COLO829 (cell line): ENCODE results near the gene SETD3.
A peak's percentile ranks its signal among the peaks of the same experiment; 100 is the strongest.

Experiments used
- DNase-seq: peaks from one replicate; pipeline ENCODE4 v3.0.0; 2012; ENCODE audit warnings: low spot score

SETD3 gene

DNA sequence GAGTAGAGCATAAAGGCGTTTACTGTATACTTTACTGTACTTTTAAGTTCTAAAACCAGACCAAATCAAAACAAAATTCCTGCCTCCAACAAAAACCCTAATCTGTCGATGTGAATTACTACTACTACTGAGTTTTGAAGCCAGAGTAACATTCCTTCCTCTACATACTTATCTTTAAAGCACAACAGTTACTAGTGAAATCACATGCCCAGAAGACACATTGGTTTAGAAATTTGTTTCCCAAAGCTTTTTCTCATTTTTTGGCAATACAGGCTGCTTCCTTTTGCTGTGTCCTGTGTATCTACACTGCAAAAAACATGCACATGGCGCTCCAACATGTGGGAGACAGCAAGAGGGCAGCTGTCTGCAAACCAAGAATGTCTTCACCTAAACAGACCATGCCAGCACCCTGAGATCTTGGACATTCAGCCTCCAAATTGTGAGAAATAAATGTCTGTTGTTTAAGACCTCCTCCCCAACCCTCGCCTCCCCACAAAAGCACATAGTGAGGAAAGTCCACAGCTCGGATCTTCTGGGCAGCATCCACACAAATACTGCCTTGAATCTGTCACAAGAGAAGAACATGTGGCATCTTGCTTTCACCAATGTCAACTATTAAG lies 21.1 kb downstream of the SETD3 start:
- DNase-seq = no peak

- no peak for DNase-seq
These were observed 26.4 kb downstream of the SETD3 start for GRCh38 chr14:99454246-99454645.

- no peak for DNase-seq
These were observed 27.7 kb downstream of the SETD3 start for GRCh38 chr14:99452968-99453367.

DNA sequence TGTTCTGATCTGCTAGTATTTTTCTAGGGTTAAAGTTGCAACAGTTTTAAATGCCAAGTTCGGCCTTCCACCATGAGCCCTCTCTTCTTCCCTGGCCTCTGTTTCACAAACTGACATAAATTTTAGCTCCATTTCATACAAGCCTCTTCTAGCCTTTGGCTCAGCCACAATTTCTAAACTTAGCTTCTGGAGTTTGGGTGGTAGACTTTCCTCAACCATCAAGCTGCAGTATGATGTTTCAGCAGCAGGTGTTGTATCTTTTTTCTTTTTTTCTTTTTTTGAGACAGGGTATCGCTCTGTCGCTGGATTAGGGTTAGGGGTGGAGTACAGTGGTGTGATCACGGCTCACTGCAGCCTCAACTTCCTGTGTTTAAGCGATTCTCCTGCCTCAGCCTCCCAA lies 29.4 kb downstream of the SETD3 start:
- no peak for DNase-seq

- DNase-seq = no peak
These were observed 30.4 kb downstream of the SETD3 start for GRCh38 chr14:99450266-99450665.

DNA sequence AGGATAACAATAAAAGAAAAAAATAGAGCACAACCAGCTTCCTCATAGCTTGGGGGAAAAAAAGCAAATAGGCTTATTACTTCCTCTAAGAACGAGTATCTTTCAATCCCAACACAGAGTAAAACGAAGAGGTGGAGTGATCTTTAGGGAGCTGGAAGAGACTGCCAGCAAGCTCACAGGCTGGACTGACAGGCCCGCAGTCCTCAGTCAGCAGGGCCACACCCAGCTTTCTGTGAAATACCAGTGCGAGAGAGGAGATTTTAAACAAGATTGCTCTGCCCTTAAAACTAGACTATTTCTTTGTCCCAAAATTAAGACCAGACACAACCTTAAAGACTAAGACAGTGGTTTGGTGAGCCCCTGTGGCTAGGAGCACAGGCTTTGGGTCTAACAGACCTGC lies 32.9 kb downstream of the SETD3 start:
- no peak for DNase-seq

DNA sequence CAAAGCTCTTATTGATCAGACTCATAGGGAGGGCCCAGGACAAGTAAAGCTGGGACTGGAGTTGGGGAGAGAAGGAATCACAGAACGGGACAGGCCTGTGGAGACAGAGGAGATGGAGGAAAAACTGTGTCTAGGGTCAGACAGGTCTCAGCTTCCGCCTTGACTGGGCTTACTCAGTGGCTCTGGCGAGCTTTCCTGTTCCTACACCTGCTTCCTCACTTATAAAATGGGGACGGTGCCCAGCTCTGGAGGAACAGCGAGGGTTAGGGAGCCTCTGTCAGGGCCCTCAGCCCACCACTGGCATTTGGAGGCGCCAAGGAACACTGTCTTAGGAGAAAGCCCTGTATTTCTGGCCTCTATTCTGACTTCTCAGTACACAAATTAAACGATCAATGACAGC lies 34.7 kb downstream of the SETD3 start:
- DNase-seq = no peak

DNA sequence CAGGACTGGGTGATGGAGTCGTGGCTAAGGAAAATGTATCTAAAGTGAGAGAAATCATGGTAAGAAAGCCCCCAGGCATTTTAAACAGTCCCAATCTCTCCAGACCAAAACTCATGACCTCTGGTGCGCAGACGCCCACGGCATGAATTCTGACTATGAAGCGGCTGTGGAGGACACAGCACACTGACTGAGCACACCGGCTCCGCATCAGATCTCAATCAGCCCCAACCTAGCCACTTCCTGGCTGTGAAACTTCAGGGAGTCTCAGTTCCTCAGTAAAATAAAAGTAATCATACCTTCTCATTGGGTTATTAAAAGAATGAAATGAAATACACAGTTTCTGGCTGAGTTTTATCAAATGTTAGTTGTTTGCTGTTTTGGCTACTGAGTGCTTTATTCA lies 38.7 kb downstream of the SETD3 start:
- no peak for DNase-seq

DNA sequence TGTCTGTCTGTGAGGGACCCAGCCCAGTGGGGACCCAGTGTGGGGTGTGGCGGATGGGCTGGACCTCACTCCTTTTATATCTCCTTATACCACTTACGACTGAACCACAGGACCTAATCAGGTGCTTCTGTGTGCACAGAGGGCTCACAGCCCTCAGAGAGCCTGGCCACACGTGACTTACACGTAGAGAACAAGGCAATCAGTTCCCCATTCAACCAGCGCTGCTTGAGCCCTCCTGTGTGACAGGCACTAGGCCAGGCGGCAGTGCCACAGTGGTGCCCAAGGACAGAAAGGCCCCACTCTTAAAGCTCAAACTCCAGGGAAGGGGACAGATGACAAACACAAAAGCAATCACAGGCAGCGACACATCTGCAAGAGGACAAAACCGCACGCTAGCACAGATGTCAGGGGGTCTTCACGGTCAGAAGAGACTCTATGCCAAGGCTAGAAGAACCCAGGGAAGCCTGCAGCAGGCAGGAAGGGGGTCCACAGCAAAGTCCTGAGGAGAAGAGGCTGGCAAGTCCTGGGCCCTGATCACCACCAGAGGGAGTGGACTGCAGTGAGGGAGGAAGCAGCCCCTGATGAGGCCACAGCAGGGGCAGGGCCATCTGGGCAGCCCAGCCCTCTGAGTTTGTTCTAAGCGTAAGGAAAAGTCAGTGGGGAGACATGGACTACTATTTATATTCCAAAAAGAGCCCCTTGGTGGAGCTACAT lies 39.3 kb downstream of the SETD3 start:
- DNase-seq = no peak

GRCh38 chr14:99440278-99440677 lies 40.4 kb downstream of the SETD3 start:
- DNase-seq = no peak

GRCh38 chr14:99437706-99438105 lies 43.0 kb downstream of the SETD3 start:
- no peak for DNase-seq

DNA sequence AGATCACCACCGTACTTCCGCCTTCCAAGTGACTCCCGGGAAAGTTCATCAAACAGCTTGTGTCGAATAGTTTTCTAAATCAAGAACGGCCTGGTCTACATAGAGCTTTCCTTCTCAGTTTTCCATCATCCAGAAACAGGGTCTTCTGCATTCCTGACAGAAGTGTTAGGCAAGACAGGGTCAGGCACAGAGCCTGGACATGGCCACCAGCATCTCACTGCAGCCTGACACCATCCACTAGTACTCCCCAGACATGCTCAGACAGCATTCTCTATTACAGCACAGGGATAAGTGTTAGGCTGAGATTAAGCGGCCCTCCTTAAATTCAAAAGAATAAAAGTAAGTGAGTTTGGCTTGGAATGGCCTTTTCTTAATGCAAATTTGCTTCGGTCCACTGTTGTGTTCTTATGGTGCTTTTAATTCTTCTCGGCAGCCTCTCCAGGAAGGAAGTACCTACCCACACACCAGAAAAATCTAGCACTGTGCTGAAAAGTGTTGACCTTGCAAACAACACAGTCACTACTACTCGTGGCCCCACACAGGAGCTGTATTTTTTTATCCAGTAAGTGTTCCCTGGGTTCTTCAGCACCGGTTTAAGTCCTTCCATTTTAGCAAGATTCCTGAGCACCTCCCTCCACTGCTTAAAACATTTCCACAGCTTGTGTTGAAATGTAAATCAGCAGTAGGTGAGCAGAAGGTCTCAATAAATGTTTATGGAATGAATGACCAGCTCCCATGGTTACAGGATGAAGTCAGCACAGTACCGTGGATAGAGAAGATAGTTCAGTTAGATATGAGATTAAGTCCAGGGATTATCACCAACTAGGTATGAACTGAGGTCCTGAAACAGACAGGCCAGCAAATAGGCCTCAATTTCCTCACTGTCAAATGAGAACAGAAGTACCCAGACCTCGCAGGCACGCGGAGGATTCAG lies 44.1 kb downstream of the SETD3 start:
- no peak for DNase-seq

DNA sequence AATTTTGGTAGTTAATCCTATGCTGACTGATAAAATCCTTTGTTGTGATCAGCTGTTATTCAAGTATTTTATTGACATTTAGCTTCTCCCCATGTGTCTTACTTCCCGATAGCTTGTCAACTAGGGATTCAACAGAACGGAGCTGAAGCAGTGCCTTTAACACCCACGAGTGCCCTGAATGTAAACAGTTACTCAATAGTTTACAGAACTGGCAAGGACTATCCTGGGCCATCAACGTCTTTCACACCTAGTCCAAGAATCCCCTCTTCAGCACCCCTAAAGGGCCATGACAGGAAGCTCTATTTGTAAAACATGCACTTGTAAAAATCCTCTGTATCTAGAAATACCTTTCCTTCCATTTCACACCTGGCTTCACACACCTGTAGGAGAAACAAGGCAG lies 45.3 kb downstream of the SETD3 start:
- DNase-seq = no peak

DNA sequence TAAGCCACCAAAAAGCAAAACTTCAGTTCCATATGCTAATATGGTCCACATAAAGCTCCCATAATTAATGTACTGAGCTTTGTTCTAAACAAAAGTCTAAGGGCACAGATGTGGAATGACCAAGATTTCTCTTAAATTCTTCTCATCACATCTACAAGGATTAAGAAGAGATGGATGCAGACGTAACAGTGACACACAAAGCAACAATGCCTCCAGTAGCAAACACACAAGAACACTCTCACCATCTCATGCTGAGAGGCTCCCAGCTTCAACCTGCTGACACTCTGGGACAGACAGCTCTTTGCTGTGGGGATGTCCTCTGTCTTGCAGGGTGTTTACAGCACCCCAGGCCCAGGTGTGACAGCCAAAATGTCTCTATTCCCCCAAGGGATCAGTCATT lies 48.2 kb downstream of the SETD3 start:
- DNase-seq = no peak

DNA sequence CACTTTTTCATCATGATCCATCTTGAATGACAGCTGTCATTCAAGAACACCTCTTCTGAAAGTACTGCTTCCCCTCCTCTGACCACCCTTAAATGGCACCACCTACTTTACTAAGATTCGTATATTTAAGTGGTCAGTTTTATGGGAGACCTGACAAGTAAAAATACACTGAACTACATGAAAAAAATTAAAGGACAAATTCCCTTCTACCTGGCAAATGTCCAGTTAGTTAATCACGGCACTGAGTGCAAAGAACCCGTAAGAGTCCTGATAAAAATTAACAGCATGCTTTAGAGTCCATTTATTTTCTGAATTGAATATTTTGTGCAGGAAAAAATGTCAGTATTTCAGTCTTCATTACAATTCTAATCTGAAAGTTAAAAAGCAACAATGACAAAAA lies 48.7 kb downstream of the SETD3 start:
- DNase-seq = no peak

GRCh38 chr14:99430491-99430890 lies 50.2 kb downstream of the SETD3 start:
- peak; percentile 12 for DNase-seq

- DNase-seq = no peak
These were observed 52.9 kb downstream of the SETD3 start for GRCh38 chr14:99427632-99428300.

GRCh38 chr14:99426813-99427346 lies 53.8 kb downstream of the SETD3 start:
- DNase-seq = no peak

- DNase-seq = no peak
These were observed 54.4 kb downstream of the SETD3 start for GRCh38 chr14:99426265-99426664.

- DNase-seq = no peak
These were observed 55.4 kb downstream of the SETD3 start for GRCh38 chr14:99425272-99425681.

DNA sequence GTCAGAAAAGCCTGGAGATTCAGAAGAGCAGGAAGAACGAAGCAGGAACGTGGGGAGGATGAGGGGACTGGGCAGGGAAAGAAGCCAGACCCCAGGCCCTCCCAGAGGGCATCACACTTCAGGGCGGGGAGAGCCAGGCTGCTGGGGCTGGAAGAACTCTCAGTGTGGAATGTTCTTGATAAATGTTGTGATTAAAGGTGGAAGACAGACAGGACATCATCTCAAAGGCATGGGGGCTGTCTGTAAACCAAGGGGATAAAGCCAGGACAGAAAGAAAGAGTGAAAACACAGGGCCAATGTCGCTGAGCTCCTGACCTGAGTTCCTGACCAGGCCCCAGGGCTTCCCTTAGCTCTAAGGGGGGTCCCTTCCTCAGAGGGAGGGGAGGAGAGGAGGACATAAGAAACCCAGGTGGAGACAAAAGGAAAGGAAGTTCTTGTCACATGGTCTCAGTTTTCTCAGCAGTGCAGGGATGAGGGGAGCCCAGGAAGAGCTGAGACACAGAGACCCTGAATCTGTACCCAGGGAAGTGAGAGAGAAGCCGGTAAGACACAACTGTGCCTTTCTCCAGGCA lies 56.3 kb downstream of the SETD3 start:
- no peak for DNase-seq

- DNase-seq = no peak
These were observed 57.2 kb downstream of the SETD3 start for GRCh38 chr14:99423434-99423833.
